HG02938 (cell line): ENCODE data around the gene ARHGAP18.

ENCODE experiments used
- ATAC-seq: cut with Tn5 transposase; IDR thresholded peaks from one replicate; pipeline ENCODE4 v1.9.1; 2021; ENCODE audit warnings: mild to moderate bottlenecking, moderate library complexity; ENCODE audit not compliant: unreplicated experiment

The ARHGAP18 gene

GRCh38 chr6:129709769-129710449 lies at the start of gene ARHGAP18:
TSS of gene ARHGAP18 (minus strand) at chr6:129710177. CDS start at chr6:129710136, 41 bp downstream.
- peak; percentile 88 for ATAC-seq

GRCh38 chr6:129755787-129756186 lies 45.8 kb upstream of the ARHGAP18 start:
- ATAC-seq, result no peak

DNA sequence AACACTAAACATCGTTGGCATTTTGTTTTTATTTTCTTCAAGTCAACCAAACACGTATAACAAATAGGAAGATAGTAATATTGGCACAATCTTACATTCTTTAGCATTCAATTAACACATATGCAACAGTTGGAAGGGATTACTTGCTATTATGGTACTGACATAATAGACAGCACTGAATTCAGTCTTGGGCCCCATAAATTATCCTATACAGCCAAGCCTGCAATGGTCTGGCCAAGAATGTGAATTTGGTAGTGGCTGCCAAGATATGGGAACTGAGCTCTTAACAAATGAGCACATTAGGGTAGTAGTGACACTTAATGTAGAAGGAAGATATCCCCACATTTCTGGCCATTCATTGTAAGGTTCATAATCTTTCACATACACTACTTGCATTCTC lies 44.8 kb upstream of the ARHGAP18 start:
- no peak for ATAC-seq

- no peak for ATAC-seq
These were observed 43.4 kb upstream of the ARHGAP18 start for GRCh38 chr6:129753422-129753821.

DNA sequence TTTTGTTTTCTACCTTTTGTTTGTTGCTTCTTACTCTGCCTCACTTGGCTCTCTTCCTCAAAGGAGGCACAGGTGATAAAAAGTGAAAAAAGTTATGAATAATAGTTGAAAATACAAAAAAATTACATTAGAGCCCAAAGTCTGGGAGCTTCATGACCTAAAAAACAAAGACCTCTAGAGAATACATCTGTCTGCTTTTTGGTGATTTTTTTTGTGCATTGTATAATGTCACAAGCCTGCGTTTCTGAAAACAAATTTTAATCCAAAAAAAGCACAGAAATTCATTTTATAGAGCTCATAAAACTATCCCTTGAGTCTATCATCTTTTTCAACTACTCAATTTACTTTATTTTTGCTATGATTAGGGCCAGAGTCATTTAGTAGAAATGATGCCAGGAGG lies 41.4 kb upstream of the ARHGAP18 start:
- ATAC-seq, result no peak

DNA sequence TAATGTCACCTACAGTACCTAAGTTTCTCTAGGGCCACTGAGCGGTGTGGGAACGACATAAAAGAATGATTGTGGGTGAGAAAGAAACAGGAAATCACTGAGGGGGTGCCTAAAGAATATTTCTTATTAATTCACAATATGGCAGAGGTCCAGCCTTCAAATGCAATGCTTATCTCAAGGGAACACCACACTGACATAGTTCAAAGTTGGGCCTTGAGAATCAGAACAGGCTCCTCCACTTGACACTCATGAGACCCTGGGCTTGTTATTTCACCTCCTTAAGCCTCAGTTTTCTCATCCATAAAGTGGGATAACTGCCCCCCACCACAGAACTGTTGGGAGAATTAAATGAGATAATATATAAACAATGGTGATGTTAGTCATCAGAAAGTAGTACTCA lies 40.4 kb upstream of the ARHGAP18 start:
- no peak for ATAC-seq

- no peak for ATAC-seq
These were observed 39.8 kb upstream of the ARHGAP18 start for GRCh38 chr6:129749749-129750120.

DNA sequence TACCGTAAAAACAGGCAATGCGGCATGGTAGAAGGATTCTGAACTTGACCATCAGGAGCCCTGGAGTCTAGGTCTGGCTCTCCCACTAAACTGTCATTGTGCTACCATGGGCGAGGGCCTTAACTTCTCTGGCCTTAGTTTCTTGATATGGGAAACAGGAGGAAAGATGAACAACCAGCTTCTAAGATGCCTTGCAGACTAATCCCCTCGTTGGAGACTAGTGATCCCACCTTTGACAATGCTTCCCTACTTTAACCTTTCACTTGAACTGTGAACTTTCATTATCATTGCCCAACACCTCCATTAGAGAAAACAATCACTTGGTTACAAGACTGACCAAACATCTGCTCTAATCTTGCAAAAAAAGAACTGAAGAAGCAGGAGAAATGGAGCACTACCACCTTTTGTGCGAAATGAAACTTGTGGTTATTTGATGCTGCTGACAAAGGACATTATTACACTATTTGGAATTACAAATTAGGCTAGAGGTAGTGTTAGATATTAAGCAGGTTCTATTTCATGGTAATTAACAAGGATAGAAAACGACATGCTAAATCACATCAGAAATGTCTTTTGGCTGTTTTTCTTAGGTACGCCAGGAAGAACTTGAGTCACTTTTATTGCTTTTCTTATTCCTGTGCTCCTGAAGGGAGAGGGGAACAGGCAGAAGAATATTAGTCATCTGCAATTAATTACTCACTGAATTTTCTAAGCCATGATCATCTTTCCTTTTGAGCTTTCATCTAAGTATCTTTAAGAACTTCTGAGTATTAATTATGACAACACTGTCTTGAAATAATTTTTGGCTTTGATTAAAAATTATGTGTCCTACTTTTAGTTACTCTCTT lies 39.1 kb upstream of the ARHGAP18 start:
- ATAC-seq, result no peak

GRCh38 chr6:129748212-129748900 lies 38.4 kb upstream of the ARHGAP18 start:
- peak; percentile 93 for ATAC-seq

DNA sequence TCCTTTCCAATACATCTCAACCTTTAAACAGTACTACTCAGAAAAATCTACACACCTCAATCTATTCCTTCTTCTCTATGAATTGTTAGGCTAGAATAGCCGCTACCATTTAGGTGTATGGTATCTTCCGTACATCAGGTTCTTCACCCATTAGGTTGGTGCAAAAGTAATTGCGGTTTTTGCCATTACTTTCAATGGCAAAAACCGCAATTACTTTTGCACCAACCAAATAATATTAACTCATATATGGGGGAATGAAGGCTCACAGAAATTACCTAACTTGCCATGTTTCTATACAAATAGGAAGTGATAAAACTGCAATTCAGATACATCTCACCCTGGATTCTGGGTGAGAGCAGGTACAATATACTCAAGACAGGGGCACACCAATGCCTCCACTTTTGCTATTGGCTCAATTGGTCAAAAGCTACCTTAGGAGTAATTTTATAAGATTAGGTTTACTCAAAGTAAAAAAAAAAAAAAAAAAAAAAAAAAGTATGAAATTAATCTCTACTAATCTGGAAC lies 37.7 kb upstream of the ARHGAP18 start:
- no peak for ATAC-seq

DNA sequence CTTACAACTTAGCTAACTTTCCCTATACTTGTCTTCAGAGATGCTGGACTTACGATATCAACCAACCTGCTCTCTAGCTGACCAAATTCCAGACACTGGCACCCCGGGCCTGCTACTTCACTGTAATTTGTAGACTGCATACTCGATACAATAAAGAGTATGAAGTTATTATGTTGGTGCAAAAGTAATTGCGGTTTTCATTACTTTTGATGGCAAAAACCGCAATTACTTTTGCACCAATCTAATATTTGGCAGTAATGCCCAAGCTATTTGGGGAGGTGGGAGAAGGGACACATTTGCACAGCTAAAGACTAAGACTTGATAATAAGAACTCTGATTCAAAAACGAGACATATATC lies 34.9 kb upstream of the ARHGAP18 start:
- no peak for ATAC-seq

DNA sequence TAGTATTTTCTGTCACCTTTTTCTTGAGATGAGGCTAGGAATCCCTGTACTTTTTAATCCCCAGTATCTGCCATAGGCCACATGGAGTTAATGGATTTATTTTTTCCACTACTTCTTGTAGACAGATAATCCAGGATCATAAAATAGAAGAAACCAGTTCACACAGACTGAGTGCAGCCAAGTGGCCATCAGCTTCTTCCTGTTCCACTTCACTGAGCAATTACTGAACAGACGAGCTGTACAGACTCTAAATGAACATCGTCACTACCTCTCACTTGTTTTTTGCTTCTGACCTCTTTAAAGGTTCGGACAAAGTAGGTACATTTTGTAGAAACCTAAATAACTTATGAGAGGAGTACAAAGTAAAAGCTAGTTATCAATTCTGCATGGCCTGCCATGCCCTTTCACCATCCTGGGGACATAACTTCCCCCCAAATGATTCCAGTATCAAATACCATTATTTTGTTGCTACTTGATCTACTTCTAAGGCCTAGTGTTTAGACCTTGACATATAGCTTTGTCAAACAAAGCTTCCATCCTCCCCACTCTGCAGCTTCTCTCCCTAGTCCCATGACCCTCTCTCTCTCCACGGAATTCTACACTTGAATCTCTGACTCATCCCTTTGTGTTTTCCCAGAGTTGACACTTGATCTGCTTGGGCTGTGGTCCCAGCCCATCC lies 34.4 kb upstream of the ARHGAP18 start:
- no peak for ATAC-seq

DNA sequence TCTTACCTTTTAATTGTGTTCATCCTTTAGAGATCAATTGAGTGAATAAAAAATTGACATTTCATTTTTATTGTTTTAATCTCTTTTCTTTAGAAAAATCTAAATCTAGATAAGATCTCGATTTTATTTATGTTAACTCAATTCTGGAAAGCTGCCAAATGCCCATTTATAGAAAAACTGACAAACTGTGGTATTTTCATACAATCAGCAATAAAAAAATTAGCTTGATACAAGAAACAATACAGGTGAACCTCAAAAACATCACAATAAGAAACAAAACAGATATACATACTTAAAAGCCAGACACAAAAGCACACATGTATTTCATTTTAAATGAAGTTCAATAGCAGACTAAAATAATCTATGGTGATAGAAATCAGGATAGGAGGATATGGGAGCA lies 30.0 kb upstream of the ARHGAP18 start:
- no peak for ATAC-seq

DNA sequence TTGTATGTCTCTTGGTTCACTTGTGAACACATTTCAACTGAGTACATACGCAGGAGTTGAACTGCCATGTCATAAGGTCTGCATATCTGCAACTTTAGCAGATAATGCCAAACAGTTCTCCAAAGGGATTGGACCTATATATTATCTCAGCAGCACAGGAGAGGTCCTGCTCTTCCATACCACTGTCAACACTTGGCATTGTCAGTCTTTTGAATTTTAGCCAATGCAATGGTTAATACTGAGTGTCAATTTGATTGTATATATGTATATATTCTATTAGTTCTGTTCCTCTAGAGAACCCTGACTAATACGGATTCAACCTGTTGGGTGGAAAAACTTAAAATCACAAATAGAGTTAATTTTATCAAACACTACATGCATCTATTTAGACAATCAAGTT lies 26.1 kb upstream of the ARHGAP18 start:
- no peak for ATAC-seq

DNA sequence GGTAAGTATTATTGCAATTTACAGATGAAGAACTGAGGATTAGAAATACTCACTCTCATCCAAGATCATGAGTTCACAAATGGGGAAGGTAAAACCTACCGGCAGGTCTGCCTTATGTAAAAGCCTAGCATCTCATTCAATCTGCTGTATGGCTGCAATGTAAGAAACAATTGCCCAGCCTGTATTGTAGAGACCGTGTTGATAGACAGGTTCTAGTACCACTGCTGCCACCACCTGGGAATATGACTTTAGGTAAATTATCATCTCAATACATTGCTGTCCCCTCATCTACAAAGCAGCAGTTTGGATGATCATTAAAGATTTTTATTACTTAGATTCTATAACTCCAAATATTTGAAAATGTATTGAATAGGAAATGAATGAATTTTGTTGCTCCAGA lies 23.3 kb upstream of the ARHGAP18 start:
- ATAC-seq, result no peak

DNA sequence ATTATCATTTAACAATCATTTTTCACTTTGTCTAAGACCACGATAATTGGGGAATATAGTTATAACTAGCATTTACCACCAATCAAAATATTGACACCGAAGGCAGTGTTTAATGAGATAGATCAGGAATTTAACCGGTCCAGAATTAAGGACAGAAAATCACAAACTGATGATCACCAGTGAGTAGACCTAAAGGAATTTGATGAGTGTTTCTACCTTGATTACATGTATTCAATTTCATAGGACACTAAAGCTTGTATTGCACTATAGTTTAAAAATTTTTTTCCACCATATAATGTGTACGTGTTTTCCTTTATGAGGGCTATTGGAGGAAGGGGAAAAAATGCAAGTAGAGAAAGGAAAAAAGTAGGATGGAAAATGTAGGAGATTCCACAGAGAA lies 22.6 kb upstream of the ARHGAP18 start:
- ATAC-seq, result no peak

DNA sequence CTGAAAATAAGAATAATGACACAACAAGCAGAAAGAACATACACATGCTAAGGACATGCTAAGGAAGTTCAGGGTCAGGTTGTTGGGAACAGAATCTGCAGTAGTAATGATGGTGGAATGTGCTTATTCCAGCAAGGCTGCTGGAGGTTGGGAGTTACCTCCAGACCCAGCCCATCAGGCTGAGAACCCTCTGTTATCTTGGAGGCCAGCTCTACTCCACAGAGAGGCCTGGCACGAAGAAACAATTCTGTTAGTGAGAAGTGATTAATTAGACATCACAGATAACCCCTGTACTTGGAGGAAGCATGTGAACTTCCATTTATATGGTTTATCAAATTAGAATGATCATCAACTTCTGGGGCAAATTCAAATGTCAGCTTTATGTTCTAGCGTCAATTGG lies 22.1 kb upstream of the ARHGAP18 start:
- ATAC-seq, result no peak

- ATAC-seq, result no peak
These were observed 21.5 kb upstream of the ARHGAP18 start for GRCh38 chr6:129731428-129731827.

GRCh38 chr6:129730477-129731165 lies 20.6 kb upstream of the ARHGAP18 start:
- ATAC-seq, result peak; percentile 70

DNA sequence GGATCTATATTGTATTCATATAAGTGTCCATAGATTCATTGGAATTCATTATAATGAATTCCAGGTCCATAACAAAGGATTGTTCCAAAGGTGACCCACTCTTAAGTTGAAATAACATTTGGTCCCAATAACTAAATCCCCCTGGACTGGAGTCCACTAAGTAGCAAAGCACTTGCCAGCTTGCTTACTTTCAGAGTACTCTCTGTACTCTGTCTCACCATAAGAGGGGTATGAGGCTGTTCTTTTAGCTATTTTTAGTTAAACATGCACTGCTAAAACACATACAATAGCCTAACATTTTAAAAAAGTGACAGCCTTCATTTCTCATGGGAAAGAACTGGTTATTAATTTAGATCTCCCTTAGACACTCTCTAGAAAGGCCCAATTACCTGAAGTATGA lies 16.7 kb upstream of the ARHGAP18 start:
- no peak for ATAC-seq

GRCh38 chr6:129725341-129725740 lies 15.4 kb upstream of the ARHGAP18 start:
- no peak for ATAC-seq
